Mucosa of descending colon (tissue), 3 donors: ENCODE measurements around the gene HYAL1. TPM values are rescaled to one million over a fixed set of nuclear protein-coding genes. Genes with fewer than 3 reads are reported as not detected.

Experiments used
- ATAC-seq: fragments of 200-7000 bp; cut with Tn5 transposase; one replicate; pipeline ENCODE4 v1.9.1; 2020; ENCODE audit warnings: mild to moderate bottlenecking, moderate library complexity
- DNase-seq, 3 donors: peaks; one replicate each; pipeline ENCODE4 v3.0.0-alpha.2; 2020
- H3K36me3 ChIP-seq: fragments of 200-600 bp; one replicate; pipeline ENCODE4 v1.8.0; 2021; ENCODE audit warnings: low read depth, mild to moderate bottlenecking
- H3K4me1 ChIP-seq: fragments of 200-600 bp; one replicate; pipeline ENCODE4 v1.8.0; 2021; ENCODE audit warnings: low read depth, mild to moderate bottlenecking
- H3K4me3 ChIP-seq: fragments of 200-600 bp; one replicate; pipeline ENCODE4 v1.8.0; 2021; ENCODE audit warnings: mild to moderate bottlenecking
- H3K9me3 ChIP-seq: fragments of 200-600 bp; one replicate; pipeline ENCODE4 v1.8.0; 2021; ENCODE audit warnings: mild to moderate bottlenecking
- CTCF ChIP-seq: fragments of 200-600 bp; IDR thresholded peaks from one replicate; pipeline ENCODE4 v1.8.0; 2022; ENCODE audit warnings: antibody characterized with exemption, mild to moderate bottlenecking
- intact Hi-C, 2 donors: fragments of 100-400 bp; cut with DNase I in 1 of 2; cut with micrococcal nuclease in 1 of 2; formaldehyde crosslinking; loops; one replicate each; pipeline versions ENCODE4 v1.11.0 to v1.11.1; 2022; cut with DNase I, micrococcal nuclease
- total RNA-seq, 3 donors: library from RNA; stranded (reverse); fragmentation: NEBNext Ultra II Directional in 2 of 3; extraction: Animal tissue kit (Norgen Biotek cat#: 25700) in 2 of 3; gene quantifications; one replicate each; pipeline versions ENCODE4 v1.2.1 to v1.2.4, GENCODE V29; 2021 to 2023
- donor health status: DM: no; HTN: no; CAD: no; lungs with moderate emphysema.
- donor health status: DM: no; HTN: no; CAD: no.
- donor health status: DM: no; HTN: yes; CAD: no.

HYAL1 gene
- total RNA-seq, 3 donors from 2014 or later = 5.3 to 10.0 (median 7.0) TPM

- peak in 2 of 3 donors; percentile 73 to 77 for DNase-seq
- ATAC-seq = peak; percentile 15
- Histone ChIP-seq H3K36me3 (no peaks in the 10 kb centered on the region), H3K4me1 (peaks cover 30% of the 10 kb centered on the region), H3K9me3 (no peaks in the 10 kb centered on the region), H3K4me3 (no peak overlapping the region)
- TF ChIP-seq CTCF = no peak
- intact Hi-C loops = loop anchor here in 1 of 2 donors (5.0 kb wide), 1 partner anchor 195 kb away; no protein-coding TSS in a partner anchor
Observed at GRCh38 chr3:50347187-50347813, 43.9 kb upstream of the HYAL1 start.

DNA sequence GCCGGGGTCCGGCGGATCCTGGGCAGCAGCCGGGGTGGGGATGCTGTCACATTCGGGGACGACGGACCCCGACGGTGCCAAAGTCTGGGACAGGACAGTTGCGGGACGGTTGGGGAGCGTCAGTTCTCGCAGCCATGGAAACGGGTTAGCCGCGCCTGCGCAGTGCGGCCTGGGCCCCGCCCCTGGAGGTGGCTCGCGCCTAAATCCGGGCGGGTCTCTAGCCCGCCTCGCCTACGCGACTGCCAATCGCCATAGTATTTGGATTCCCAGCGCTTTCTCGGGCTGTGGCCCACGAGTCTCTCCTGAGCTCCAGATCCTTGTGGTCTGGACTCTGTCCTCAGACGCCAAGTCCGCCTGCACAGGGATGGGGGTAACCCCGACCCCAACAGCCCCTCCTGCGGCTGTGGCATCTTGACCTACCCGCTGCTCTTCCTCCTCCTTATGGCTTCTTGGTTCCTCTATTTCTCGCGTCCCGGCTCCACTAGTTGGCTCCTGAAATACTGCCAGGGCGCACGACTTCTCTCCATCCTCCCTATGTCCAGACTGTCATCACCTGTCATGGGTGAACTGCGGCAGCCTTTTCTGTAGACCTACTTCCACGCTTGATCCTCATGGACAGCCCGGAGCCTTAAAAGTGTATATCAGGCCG lies 42.3 kb upstream of the HYAL1 start, which contains the start of gene ZMYND10:
ZMYND10 (minus strand) TSS at position 147 of the 649 bp plus-strand sequence. CDS start 153 bp downstream, outside the sequence.
- Histone ChIP-seq H3K4me3 (no peak within 1 kb of the TSS), H3K9me3 (no peaks in the 10 kb centered on the region), H3K4me1 (peaks cover 27% of the 10 kb centered on the region), H3K36me3 (no peaks in the 10 kb centered on the region)
- intact Hi-C loops = loop anchor here in 1 of 2 donors (5.0 kb wide), 1 partner anchor 197 kb away; no protein-coding TSS in a partner anchor
- DNase-seq (peak; percentile 78 to 87 (median 84)), ATAC-seq (peak; percentile 53)
- no peak for TF ChIP-seq CTCF

DNA sequence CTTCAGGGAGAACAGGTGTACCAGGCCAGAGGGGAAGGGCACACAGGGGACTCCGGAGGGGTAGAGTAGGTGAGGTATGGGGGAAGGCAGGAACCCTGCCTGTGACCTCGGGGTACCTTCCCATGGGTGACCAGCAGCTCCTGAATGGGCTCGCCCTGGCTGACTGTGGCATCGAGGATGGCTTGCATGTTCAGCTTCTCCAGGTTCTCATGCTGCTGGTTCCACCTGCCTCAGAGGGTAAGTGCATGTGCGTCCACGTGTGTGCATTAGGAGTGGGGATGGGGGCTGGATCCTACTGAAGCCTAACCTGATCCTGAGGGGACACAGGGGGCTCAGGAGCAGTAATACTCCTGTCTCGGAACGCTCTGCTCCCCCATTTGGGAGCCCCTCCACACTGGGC lies 41.6 kb upstream of the HYAL1 start:
- peaks cover 31% of the 10 kb centered on the region for H3K4me1 ChIP-seq
- DNase-seq (no peak), ATAC-seq (no peak)
- no peaks in the 10 kb centered on the region for H3K36me3 ChIP-seq
- no peak overlapping the region for H3K4me3 ChIP-seq
- intact Hi-C loops = loop anchor here in 1 of 2 donors (5.0 kb wide), 1 partner anchor 197 kb away; no protein-coding TSS in a partner anchor
- TF ChIP-seq CTCF = no peak
- H3K9me3 ChIP-seq = no peaks in the 10 kb centered on the region

DNA sequence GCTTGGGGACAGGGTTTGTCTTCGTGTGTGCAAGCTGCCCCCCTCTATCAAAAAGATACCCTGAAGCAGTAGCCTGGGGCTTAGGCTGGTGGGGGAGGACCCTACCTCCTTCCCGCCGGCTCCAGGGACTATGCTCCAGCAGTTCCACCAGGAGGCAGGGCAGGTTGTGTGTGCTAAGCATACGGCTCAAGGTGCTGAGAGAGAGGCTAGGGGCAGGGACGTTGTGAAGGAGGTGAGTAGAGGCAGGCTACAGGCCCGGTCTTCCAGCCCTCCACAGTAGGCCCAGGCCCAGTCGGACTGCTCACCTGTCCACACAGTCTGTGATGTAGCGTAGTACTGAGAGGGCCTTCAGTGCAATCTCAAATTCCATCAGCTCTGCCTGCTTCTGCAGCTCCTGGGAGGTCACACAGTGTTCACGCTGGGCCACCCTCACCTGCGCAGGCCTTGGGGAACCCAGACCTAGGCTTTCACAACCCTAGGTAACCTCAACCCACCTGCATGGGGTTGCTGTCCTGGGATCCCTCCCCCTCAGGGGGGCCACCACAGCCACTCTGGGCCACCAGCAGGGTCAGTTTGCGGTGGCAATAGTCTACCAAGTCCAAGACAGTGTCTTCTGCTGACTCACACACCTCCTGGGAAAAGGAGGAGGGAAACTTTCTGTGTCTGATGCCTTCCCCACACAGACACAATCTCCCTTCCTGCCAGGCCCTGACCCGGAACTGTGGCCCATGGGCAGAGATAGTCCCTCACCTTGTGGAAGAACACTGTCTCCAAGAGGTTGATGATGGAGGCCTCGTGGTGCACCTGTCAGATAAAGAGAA lies 39.6 kb upstream of the HYAL1 start:
- H3K4me3 ChIP-seq = no peak overlapping the region
- intact Hi-C loops = no loop called here
- peaks cover 34% of the 10 kb centered on the region for H3K4me1 ChIP-seq

More for the DNA sequence above, 39.6 kb upstream of the HYAL1 start:
- DNase-seq (no peak), ATAC-seq (no peak)
- H3K36me3 ChIP-seq = no peaks in the 10 kb centered on the region
- no peak for TF ChIP-seq CTCF
- H3K9me3 ChIP-seq = no peaks in the 10 kb centered on the region
